ENCODE results near the gene WDFY2.

- TF ChIP-seq CTCF (conservative IDR thresholded peaks at IDR 0.05; ENCODE audit: low read length) (no peak), EZH2phosphoT487 (IDR thresholded peaks at IDR 0.05; ENCODE audit: borderline replicate concordance) (no peak)
These were observed 3.1 kb downstream of the WDFY2 start for GRCh38 chr13:51587372-51587771.
